GM19397 (cell line): ENCODE data around the gene AGER.
"Not testable (repeated sequence)": the region's sequence is repeated elsewhere in the genome, so short reads cannot be mapped to it uniquely, and the experiment has no call there.

Source experiments
- ATAC-seq: cut with Tn5 transposase; IDR thresholded peaks from one replicate; pipeline ENCODE4 v1.9.1; 2021; ENCODE audit warnings: mild to moderate bottlenecking, moderate library complexity; ENCODE audit not compliant: unreplicated experiment

The AGER gene

DNA sequence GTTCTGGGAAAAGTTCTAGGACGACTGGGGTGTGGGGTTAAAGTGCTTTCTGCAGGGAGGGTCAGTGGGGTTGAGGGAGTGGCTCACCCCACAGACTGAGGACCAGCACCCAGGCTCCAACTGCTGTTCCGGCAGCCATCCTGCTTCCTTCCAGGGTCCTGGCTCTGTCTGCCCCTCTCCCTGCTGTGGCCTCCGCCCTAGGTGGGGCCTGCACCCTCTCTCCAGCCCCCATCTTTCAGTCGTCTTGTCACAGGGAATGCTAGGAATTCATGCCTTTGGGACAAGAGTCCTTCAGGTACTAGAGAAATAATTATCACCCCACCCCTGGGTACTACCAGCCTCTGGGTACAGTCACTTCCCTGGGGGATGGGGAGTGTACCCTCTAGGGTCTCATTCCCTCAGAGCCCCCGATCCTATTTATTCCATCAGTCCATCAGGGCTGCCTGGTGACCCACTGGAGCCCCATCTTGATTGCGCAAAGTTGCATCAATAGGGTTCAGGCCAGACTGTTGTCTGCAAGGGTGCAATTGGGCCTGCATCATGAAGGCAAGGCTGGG, at the start of gene AGER:
TSS of gene AGER (minus strand) at position 170 of the 557 bp plus-strand sequence. CDS start at position 139, 31 bp downstream.
- no peak for ATAC-seq

DNA sequence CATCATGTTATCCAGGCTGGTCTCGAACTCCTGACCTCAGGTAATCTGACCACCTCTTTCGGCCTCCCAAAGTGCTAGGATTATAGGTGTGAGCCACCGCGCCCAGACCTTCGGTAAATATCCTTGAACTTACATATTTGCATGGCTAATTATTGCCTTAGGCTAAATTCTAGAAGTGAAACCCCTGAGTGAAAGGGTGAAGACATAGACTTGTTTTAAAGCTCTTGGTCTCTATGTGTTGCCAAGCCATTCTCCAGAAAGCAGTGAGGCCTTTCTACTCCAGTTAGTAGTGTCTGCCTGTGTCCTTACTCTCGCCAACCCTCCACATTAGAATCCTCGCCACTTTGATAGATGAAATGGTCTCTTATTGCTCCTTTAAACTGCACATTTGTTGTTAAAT, 42.4 kb upstream of the AGER start:
- ATAC-seq: no peak

GRCh38 chr6:32224696-32225095, 40.6 kb upstream of the AGER start:
- no peak for ATAC-seq

- no peak for ATAC-seq
Observed at GRCh38 chr6:32223258-32224235, 39.5 kb upstream of the AGER start, which contains the start of gene NOTCH4. Gene NOTCH4 (minus strand): TSS chr6:32224067. CDS start chr6:32223928, 139 bp downstream.

GRCh38 chr6:32222333-32223230, 38.5 kb upstream of the AGER start:
- no peak for ATAC-seq

DNA sequence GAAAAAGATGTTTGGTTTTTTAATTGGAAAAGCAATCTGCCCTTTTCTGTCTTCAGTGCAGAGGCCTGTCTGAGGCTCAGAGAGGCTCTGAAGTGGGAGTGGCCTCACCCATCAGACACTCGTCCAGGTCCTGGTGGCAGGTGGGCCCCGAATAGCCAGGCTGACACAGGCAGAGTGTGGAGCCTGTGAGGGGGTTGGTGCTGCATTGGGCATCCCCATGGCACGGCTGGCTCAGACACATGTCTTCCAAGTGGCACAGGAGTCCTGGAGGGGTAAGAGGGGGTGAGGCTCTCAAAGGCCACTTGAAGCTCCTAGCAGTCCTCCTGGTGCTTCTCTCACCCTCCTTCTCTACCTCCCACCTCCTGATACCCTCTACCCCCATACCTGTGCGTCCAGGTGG, 36.0 kb upstream of the AGER start:
- no peak for ATAC-seq

DNA sequence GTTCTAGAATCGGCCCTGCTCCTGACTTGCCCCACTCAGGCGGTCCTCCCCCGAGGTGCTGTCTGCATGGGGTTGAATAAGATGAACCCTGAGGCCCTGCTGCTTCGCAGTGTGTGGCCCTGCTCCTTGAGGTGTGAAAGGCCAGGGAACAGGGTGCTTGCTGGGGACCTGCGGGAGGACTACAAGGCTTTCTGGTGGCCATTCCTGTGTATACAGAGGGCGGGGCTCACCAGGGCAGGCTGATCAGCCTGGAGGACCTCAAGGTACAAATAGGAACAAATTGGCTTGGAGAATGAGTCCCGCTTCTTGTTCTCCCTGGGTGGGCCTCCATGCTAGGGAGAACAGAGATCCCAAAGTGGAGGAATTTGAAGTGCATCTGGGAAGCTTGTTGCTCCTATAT, 34.1 kb upstream of the AGER start:
- no peak for ATAC-seq

- ATAC-seq: no peak
Observed at GRCh38 chr6:32216998-32217397, 32.9 kb upstream of the AGER start.

DNA sequence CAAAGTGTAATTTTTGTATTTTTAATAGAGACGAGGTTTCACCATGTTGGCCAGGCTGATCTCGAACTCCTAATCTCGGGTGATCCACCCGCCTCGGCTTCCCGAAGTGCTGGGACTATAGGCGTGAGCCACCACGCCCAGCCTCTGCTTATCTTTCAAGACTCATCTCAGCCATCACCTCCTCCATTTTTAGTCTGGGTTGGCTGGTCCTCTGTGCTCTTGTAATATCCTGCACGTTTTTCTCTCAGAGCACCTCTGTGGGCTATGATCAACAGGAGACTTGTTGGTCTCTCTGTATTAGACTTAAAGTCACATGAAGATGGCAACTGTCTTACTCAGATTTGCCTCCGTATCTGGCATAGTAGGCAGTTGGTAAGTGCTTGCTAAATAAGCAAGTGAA, 32.2 kb upstream of the AGER start:
- no peak for ATAC-seq

DNA sequence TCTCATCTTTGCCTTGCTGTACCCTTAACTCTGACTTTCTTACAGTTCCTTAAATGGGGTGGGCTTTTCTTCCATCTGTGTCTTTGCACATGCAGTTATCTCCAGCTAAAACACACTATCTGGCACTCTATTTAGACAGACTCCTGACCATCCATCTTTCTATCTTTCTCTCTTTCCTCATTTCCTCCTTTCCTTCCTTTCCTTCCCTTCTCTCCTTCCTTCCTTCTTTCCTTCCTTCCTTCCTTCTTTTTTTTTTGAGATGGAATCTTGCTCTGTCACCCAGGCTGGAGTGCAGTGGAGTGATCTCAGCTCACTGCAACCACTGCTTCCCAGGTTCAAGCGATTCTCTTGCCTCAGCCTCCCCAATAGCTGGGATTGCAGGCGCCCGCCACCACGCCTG, 31.6 kb upstream of the AGER start:
- no peak for ATAC-seq

DNA sequence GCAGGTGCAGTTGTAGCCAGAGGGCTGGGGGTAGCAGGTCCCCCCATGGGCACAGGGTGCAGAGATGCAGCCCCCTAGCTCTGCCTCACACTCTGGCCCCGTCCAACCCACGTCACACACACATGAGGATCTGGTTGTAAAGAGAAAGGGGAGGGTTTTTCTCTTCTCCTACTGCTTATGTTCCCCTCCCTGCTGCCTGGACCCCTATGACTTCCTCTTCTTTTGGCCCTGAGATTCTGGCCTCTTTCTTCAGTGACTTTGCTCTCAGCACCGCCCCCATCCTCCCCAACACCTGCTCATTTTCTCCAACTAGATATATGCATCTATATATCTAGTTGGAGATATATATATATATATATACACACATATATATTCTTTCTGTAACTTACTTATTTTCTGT, 30.1 kb upstream of the AGER start:
- ATAC-seq: no peak

- no peak for ATAC-seq
Observed at GRCh38 chr6:32213649-32214048, 29.6 kb upstream of the AGER start.

DNA sequence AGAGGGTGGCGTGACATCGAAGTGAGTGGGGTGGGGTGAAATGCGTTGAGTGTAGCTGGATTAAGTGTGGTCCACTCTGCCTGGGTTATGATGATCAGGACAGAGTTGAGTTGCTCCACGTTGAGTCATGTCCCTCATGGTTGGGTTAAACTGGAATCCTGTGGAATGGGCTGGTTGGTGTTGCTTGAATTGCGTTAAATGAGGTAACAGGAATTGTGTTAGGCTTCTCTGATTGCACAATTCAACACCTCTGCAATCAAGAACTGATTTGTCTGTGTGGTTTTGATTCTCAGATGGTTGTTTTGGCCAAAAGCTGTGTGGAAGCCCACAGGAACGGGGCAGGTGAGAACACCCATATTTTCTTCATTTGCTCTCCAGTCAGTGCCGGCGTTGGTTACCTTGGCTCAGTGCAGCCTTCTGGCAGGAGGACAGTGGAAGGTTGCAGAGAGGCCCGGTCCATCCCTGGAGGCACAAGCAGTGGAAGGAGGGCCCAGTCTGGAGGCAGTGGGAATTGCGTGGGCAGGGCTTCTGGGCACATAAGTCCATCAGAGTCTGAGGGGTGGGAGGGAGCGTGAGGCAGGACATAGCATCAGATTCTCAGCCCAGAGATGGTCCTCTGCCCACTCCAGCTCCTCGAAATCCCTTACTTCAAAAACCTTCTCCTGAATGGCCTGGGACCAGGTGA, 28.2 kb upstream of the AGER start:
- no peak for ATAC-seq

GRCh38 chr6:32211432-32211831, 27.4 kb upstream of the AGER start:
- ATAC-seq: not testable (repeated sequence)

DNA sequence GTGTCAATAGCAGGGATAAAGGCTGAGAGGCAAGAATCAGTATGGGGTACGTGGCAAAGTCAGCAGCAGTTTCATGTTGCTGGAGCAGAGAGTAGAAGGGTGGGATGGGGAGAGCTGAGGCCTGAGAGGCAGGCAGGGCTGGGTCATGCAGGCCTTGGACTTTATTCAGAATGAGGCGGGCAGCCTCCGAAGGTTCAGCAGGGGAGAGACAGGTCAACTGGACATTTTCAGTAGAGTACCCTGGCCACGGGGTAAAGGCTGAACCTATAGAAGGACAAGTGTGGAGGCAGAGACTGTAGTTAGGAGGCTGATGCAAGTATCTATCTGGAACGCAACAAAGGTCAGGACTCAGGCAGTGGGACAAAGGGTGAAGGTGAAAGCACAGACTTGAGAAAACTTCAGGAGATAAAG, 26.1 kb upstream of the AGER start:
- no peak for ATAC-seq

GRCh38 chr6:32208996-32209395, 24.9 kb upstream of the AGER start:
- no peak for ATAC-seq

- no peak for ATAC-seq
Observed at GRCh38 chr6:32204268-32204715, 20.2 kb upstream of the AGER start.

GRCh38 chr6:32203426-32204267, 19.6 kb upstream of the AGER start:
- ATAC-seq: no peak

DNA sequence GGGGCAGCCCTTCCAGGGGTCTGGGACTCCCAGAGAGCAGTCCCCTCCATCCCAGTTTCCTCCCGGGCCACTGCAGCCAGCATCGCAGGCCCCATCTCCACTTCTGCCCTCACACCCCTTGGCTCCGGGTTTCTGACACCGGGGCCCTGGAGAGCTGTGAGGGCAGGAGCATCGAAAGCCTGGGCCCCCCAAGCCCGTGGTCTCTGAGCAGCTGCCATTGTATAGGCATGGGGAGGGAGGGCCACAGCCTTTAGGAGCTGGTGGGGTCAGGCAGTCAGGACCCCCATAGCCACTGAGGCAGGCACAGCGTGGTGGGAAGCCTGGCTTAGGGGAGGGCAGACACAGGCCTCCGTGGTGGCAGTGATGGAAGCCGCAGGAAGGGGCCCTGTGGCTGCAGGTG, 18.1 kb upstream of the AGER start:
- no peak for ATAC-seq
